Middle frontal gyrus (tissue), 1 donor: ENCODE results near the gene SYTL5.

Experiments used
- DNase-seq: peaks from one replicate; pipeline ENCODE4 v3.0.0-alpha.2; 2015; ENCODE audit warnings: low spot score; ENCODE audit errors: extremely low spot score

The SYTL5 gene

GRCh38 chrX:38087594-38087993 is 81.2 kb downstream of the SYTL5 start:
- DNase-seq = no peak

DNA sequence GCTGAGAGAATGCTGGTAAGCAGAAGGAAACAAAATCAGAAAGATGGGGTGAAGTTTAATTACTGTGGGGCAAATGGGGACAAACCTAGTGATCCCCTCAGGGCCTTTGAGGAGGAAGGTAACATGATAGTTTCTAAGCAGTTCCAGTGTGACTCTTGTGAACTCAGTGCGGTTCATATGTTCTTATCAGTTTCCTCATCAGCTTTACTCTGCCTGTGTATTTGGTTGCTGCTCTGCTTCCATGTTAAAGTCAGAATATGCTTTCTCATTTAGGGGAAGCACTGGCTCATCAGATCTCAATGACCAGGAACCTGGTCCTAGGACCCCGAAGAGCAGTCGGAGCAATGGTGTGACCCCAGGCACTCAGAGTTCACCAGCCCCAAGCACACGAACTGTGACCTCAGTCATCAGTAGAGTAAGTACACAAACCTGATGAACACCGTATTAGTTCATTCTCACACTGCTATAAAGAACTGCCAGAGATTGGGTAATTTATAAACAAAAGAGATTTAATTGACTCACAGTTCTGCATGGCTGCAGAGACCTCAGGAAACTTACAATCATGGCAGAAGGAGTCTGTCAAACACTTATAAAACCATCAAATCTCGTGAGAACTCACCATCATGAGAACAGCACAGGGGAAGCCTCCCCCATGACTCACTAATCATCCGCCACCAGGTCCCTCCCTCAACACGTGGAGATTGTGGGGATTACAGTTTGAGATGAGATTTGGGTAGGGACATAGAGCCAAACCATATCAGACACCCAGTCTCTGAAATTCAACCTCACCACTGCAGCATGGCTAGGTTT is 83.0 kb downstream of the SYTL5 start:
- DNase-seq = no peak

- no peak for DNase-seq
These were observed 89.7 kb downstream of the SYTL5 start for GRCh38 chrX:38095971-38096529.

GRCh38 chrX:38099688-38100087 is 93.3 kb downstream of the SYTL5 start:
- DNase-seq = no peak

DNA sequence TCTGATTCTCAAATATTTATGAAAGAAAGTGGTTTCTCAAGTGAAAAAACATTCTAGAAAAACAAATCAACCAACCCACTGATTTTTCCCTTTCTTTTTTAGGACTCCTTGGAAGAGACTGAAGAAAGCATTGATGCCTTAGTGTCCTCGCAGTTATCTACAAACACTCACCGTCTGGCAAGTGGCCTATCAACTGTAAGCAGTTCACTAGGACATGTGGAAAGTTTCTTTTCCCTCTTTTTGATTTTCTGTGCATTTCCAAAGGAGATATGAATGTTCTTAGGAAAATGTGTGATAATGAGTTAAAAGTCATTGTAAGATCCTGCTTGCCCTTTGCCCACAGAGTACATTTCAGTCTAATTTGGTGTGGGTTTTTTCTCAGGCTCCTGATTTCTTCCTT is 95.9 kb downstream of the SYTL5 start:
- DNase-seq = no peak

DNA sequence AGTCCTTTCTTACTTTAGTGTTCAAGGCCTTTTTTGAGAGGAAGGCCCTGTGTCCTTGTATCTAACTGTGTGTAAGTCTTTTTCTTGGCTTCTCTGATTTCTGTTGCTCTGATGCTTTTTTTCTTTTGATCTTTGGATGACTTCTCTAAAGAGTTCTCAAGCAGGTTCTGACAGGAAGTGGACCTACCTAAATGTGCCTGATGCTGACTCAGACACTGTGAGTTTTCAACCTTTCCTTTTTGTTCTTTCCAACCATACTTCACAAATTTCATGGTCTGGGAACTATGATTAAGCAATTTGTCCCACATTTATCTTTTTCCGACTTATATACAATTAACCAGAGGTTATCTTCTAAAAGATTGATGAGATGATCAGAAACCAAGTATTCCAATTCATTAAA is 96.5 kb downstream of the SYTL5 start:
- DNase-seq = no peak

DNA sequence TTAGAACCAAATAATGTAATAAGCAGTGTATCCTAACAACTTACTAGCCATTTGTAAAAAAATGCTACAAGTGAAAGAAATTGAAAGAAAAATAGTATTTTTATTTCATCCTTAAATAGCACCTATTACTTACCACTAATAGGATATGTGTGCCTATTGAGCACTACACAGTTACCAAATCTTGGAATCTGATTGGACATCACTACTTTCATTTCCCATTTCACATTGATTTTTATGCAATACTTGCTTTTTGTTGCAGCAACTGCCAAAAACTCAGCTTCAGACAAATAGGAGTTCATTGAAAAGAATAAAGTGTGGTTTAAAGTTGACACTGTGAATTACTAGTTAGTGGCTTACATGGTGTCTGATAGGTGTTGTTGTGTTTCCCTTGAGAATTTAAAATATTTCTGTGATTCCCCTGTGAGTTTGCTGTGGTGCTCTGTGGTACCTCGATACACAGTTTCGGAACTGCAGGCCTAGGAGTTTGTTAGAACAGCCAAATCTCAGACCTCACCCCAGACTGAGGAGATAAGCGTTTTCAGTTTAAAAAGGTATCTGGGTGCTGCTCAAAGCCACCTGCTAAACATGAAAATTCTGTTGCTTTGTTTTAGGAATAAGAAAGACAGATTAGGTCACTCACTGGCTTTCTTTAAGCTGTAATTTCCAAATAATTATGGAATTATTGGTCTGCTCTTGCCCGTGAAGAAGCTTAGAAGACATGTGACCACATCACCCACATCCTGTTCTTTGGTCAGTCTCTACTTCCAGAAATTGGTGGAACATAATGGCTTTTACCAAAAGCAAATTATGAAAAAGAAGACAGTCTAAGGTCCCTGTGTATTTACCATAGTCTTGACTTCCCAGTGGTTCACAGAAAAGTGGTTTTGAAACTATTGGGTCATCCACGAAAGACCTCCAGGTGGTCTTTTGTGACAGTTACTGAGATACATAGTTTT is 97.8 kb downstream of the SYTL5 start:
- no peak for DNase-seq

DNA sequence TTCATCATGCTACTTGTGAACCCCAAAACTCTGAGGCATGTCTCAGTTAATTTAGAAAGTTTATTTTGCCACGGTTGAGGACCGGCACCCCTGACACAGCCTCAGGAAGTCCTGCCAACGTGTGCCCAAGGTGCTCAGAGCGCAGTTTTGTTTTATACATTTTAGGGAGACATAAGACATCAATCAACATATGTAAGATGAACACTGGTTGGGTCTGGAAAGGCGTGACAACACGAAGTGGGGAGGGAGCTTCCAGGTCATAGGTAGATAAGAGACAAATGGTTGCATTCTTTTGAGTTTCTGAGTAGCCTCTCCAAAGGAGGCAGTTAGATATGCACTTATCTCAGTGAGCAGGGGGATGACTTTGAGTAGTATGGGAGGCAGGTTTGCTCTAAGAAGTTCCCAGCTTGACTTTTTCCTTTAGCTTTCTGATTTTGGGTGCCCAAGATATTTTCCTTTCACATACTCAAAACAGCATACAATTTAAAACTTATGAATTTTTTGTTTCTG is 98.9 kb downstream of the SYTL5 start:
- DNase-seq = no peak

DNA sequence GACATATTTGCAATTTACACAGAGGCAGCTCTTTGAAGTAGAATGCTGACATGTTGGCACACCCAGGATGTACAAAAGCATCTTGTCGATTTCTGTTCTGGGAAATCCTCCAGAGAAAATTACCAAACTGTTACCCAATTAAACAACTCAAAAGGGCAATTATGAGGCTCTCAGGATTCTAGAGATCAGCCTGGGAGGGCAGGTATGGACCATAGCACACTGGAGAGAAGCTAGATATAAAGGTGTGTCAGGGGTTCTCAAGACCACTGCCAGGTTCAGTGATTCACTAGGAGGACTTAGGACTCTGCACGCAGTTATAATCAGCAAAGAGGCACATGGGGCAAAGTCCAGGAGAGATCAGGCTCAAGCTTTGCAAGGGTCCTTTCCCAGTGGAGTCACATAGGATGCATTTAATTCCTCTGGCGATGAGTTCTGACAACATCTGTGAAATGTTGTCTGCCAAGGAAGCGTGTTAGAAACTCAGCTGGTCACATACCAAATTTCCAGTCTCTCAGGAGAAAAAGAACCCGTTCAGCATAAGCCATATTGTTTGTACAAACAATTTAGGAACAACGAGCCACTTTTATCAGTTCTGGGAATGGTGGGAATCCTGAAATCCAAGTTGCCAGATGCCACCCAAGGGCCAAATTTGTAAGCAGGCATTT is 100.8 kb downstream of the SYTL5 start:
- no peak for DNase-seq

- DNase-seq = no peak
These were observed 102.0 kb downstream of the SYTL5 start for GRCh38 chrX:38108364-38108763.

DNA sequence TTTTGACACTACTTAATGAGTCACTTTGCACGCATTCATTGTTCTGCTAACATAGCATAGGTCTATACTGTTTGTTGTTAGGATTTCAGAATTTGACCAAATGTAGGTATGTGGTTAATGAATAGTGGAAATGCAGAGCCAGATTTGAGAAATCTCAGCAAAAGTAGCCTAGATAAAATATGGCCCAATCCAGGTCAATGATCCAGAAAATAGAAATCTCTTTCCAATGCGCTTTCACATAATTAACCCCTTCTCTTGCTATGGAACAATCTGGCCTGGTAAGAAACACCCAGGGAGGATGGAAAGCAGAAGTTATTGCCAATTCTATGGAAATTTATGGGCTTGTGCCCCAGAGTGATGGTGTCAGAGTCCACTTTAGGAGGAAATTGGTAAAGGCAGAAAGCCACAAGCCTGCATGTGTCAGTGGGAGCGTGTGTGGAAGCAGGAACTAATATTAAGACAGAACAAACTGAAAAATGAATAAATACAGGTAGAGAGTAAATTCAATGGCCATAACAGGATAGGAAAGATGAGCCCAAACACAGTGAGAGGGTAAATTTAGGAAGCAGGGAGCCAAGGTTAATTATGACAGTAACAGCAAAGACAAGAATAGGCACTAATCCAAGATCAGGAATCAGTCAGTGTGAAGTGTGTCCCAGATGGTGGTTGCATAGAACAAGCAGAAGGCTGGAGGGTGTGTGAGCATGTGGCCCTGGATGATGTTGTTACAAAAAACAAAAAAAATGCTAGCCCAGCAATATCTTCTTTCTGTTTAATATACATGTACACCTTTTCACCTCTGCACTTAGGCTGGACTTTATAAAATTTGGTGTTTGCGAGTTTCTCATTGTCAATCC is 102.9 kb downstream of the SYTL5 start:
- DNase-seq = no peak

- no peak for DNase-seq
These were observed 103.9 kb downstream of the SYTL5 start for GRCh38 chrX:38110231-38110630.

DNA sequence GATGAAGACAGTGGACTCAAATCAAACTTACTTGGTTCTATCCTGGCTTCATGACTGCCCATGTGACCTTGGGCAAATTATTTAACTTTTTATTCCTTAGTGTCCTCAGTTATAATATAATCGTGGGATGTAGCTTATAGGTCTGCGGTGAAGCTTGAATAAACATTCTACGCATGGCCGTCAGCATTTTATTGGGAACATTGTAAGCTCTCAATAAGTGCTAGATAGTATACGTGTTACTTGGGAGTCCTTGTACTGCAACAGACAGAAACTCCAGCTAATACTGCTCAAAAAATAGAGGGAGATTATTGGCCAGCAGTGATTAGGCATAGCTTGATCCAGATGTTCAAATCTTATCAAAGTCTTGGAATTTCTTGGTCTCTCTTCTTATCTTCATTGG is 104.8 kb downstream of the SYTL5 start:
- DNase-seq = no peak

DNA sequence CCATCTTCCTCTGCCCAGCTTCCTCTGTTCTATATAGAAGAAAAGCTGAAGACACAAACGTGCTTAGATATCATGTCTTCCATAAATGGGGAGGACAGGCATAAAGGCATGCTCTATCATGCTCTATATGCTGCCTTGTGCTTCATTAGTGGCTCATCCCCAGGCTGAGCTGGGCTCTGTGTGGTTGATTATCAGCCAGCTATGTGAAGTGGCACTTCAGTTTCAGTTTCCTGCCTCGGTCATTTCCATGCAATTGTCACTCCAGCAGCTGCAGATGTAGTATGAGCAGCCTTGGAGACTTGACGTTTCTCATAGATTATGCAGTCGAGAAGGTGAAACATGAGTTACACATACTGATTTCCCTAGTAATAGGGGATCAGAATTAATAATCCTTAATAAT is 106.2 kb downstream of the SYTL5 start:
- no peak for DNase-seq

- DNase-seq = no peak
These were observed 110.4 kb downstream of the SYTL5 start for GRCh38 chrX:38116706-38117105.

- DNase-seq = no peak
These were observed 111.1 kb downstream of the SYTL5 start for GRCh38 chrX:38117485-38117884.

DNA sequence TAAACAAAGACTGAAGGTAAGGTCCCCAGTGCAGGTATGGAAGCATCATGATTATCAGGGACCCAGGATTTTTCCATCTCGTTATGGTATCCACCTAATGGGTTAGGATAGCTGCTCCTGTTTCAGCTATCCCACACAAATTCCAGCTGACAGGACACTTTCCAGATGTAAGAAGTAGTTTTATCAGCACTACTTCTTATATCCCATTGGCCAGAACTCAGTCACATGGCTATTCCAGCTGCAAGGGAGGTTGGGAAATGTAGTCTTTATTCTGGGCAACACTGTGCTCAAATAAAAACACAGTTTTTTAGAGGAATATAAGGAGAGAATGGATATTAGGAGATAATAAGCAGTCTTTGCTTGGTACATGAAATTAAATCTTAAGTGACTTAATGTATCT is 117.6 kb downstream of the SYTL5 start:
- DNase-seq = no peak

DNA sequence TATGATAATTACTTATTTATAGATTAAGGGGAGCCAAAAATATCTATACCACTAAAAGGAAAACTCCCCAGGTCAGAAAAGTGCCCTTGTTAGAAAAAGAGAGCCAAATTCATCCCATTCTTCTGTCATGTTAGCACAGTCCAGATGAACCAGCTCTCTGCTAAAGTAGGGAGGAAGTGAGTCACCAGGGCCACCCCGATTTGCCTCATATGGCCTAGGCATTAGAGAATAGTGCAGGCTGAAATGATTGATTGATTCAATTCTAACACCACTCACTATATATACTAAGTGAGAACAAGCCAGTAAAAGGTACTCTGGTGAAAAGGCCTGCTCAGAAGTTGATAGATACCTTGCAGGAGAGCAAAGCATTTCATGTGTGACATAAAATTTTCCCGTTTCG is 119.8 kb downstream of the SYTL5 start:
- no peak for DNase-seq

DNA sequence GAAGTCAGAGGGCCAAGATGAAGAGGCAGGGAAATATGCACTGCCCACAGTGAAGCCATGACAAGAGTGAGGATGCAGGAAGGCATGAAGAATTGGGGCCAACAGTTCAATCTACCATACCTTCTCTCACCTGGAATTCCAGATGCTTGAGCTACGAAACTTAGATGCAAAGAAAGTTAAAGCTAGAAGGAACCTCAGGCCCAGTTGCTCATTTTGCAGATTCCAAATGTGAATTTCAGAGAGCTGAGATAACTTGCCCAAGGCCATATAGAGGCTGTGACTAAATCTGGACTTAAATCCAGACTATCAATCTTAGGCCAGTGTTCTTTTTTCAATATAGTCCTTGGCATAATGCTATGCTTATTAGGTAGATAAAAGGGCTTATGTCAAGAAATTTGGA is 121.6 kb downstream of the SYTL5 start:
- no peak for DNase-seq

GRCh38 chrX:38129366-38129765 is 123.0 kb downstream of the SYTL5 start:
- DNase-seq = no peak
